ENCODE data around the gene GPER1. TPM values are rescaled to one million over a fixed set of nuclear protein-coding genes. Genes with fewer than 3 reads are reported as not detected.
"Not testable (repeated sequence)": the region's sequence is repeated elsewhere in the genome, so short reads cannot be mapped to it uniquely, and the experiment has no call there.

The GPER1 gene
- total RNA-seq, 2 experiments from 2014 or later = not detected

GRCh38 chr7:1141651-1142050 is 53.7 kb downstream of the GPER1 start:
- H3K27ac Mint-ChIP-seq = no peak overlapping the region
- Histone ChIP-seq H3K27me3 (ENCODE audit: control insufficient read depth in 1 of 2, insufficient read depth in 2 of 2, low read length in 2 of 2) (no peaks in the 10 kb centered on the region), H3K4me3 (ENCODE audit: low read length) (no peak overlapping the region), H3K9me3 (ENCODE audit: control insufficient read depth in 1 of 2, insufficient read depth in 1 of 2, low read length in 2 of 2) (no peaks in the 10 kb centered on the region), H3K36me3 (ENCODE audit: insufficient read depth, low read length) (no peaks in the 10 kb centered on the region), H3K27ac (ENCODE audit: low read depth in 1 of 2, low read length in 2 of 2) (no peak overlapping the region), H3K4me1 (ENCODE audit: insufficient read depth, low read length) (peaks cover 19% of the 10 kb centered on the region)
- intact Hi-C loops (cut with DNase I, micrococcal nuclease) = no loop called here
- DNase-seq (no peak), ATAC-seq (ENCODE audit: poor library complexity) (no peak)
- no peaks in the 10 kb centered on the region for H3K27me3 Mint-ChIP-seq
- H3K36me3 Mint-ChIP-seq (ENCODE audit: low read depth) = no peaks in the 10 kb centered on the region
- CTCF ChIA-PET = interaction anchor here (1.2 kb wide), 1 partner anchor 28 kb away, joined by 4 read pairs; no protein-coding TSS in a partner anchor
- no peak for TF ChIP-seq CTCF (IDR thresholded peaks at IDR 0.05)
- H3K9me3 Mint-ChIP-seq = no peaks in the 10 kb centered on the region
- POLR2A ChIA-PET = interaction anchor here (0.7 kb wide), 1 partner anchor 19 kb away, joined by 3 read pairs; no protein-coding TSS in a partner anchor
- H3K4me1 Mint-ChIP-seq (ENCODE audit: low read depth) = peaks cover 17% of the 10 kb centered on the region
- no peak overlapping the region for H3K4me3 Mint-ChIP-seq

GRCh38 chr7:1142051-1142635 is 54.2 kb downstream of the GPER1 start:
- peaks cover 12% of the 10 kb centered on the region for H3K4me1 Mint-ChIP-seq (ENCODE audit: low read depth)
- ATAC-seq (ENCODE audit: poor library complexity) = no peak
- TF ChIP-seq CTCF (IDR thresholded peaks at IDR 0.05) = no peak
- no peaks in the 10 kb centered on the region for H3K9me3 Mint-ChIP-seq
- intact Hi-C loops (cut with DNase I, micrococcal nuclease) = no loop called here
- H3K27ac ChIP-seq (ENCODE audit: low read depth in 1 of 2, low read length in 2 of 2) = no peak overlapping the region
- H3K27me3 ChIP-seq (ENCODE audit: control insufficient read depth in 1 of 2, insufficient read depth in 2 of 2, low read length in 2 of 2) = no peaks in the 10 kb centered on the region
- no peak overlapping the region for H3K4me3 Mint-ChIP-seq
- no peaks in the 10 kb centered on the region for H3K27me3 Mint-ChIP-seq
- H3K4me3 ChIP-seq (ENCODE audit: low read length) = no peak overlapping the region
- no peaks in the 10 kb centered on the region for H3K36me3 Mint-ChIP-seq (ENCODE audit: low read depth)
- H3K27ac Mint-ChIP-seq = no peak overlapping the region
- no peak for DNase-seq
- CTCF ChIA-PET = interaction anchor here (1.0 to 1.2 kb wide), 3 partner anchors 28 to 149 kb away, joined by 3 to 4 read pairs (median 3); no protein-coding TSS in a partner anchor
- no peaks in the 10 kb centered on the region for H3K9me3 ChIP-seq (ENCODE audit: control insufficient read depth in 1 of 2, insufficient read depth in 1 of 2, low read length in 2 of 2)
- POLR2A ChIA-PET = no interaction called here
- peaks cover 14% of the 10 kb centered on the region for H3K4me1 ChIP-seq (ENCODE audit: insufficient read depth, low read length)
- H3K36me3 ChIP-seq (ENCODE audit: insufficient read depth, low read length) = no peaks in the 10 kb centered on the region

GRCh38 chr7:1143031-1143430 is 55.1 kb downstream of the GPER1 start:
- H3K27ac ChIP-seq (ENCODE audit: low read depth in 1 of 2, low read length in 2 of 2); H3K36me3 Mint-ChIP-seq (ENCODE audit: low read depth); H3K36me3 ChIP-seq (ENCODE audit: insufficient read depth, low read length); ATAC-seq (ENCODE audit: poor library complexity); H3K4me1 ChIP-seq (ENCODE audit: insufficient read depth, low read length); H3K9me3 Mint-ChIP-seq; H3K4me3 ChIP-seq (ENCODE audit: low read length); H3K4me1 Mint-ChIP-seq (ENCODE audit: low read depth); DNase-seq; H3K9me3 ChIP-seq (ENCODE audit: control insufficient read depth in 1 of 2, insufficient read depth in 1 of 2, low read length in 2 of 2); H3K27me3 Mint-ChIP-seq; H3K27me3 ChIP-seq (ENCODE audit: control insufficient read depth in 1 of 2, insufficient read depth in 2 of 2, low read length in 2 of 2); intact Hi-C loops (cut with DNase I, micrococcal nuclease); H3K4me3 Mint-ChIP-seq; H3K27ac Mint-ChIP-seq; POLR2A ChIA-PET: not testable (repeated sequence)
- CTCF ChIA-PET = interaction anchor here (1.0 to 1.2 kb wide), 2 partner anchors 34 to 150 kb away, joined by 3 read pairs; no protein-coding TSS in a partner anchor

Other genes with a start within 250 kb of the GPER1 start
- gene GET4, start 211.6 kb upstream of the GPER1 start, total RNA-seq = 10 to 100 TPM; 84.4 to 96.4 TPM
- 1 to 10 TPM; 6.8 to 7.2 TPM for gene ADAP1, start 133.4 kb upstream of the GPER1 start, total RNA-seq
- 10 to 100 TPM; 47.7 to 51.8 TPM for gene COX19, start 112.6 kb upstream of the GPER1 start, total RNA-seq
- not detected for gene CYP2W1, start 104.9 kb upstream of the GPER1 start, total RNA-seq
- 10 to 100 TPM in 1 of 2 experiments, 1 to 10 TPM in 1; 9.9 to 13.7 TPM for gene GPR146, start 43.6 kb upstream of the GPER1 start, total RNA-seq
- 10 to 100 TPM; 92.3 to 92.5 TPM for gene ZFAND2A, start 72.1 kb downstream of the GPER1 start, total RNA-seq
- gene UNCX, start 144.8 kb downstream of the GPER1 start, total RNA-seq = not detected

All from CD4-positive, alpha-beta T cell (primary cell).